GM06990 (cell line): ENCODE measurements around the gene STAC3.

Source experiments
- DNase-seq: peaks from one replicate; pipeline ENCODE4 v3.0.0-alpha.2; 2011; ENCODE audit not compliant: insufficient read length; ENCODE audit errors: extremely low read depth
- H3K27me3 ChIP-seq: replicated peaks from 2 replicates; pipeline ENCODE4 v1.6.0; 2011; ENCODE audit warnings: low read length; ENCODE audit not compliant: control insufficient read depth, insufficient read depth
- H3K36me3 ChIP-seq: 2 replicates; pipeline ENCODE4 v1.5.1; 2011; ENCODE audit warnings: low read length; ENCODE audit not compliant: control insufficient read depth, insufficient read depth
- H3K4me3 ChIP-seq: replicated peaks from 2 replicates; pipeline ENCODE4 v1.5.1; 2011; ENCODE audit warnings: low read depth, mild to moderate bottlenecking, control low read depth, low read length
- TF ChIP-seq, protein P1 (sequence below): IDR thresholded peaks from 2 replicates; pipeline ENCODE4 v1.5.1; 2011; ENCODE audit warnings: low read length, control low read depth, mild to moderate bottlenecking, inconsistent platforms; ENCODE audit not compliant: insufficient read depth, poor library complexity, severe bottlenecking

Gene STAC3

DNA sequence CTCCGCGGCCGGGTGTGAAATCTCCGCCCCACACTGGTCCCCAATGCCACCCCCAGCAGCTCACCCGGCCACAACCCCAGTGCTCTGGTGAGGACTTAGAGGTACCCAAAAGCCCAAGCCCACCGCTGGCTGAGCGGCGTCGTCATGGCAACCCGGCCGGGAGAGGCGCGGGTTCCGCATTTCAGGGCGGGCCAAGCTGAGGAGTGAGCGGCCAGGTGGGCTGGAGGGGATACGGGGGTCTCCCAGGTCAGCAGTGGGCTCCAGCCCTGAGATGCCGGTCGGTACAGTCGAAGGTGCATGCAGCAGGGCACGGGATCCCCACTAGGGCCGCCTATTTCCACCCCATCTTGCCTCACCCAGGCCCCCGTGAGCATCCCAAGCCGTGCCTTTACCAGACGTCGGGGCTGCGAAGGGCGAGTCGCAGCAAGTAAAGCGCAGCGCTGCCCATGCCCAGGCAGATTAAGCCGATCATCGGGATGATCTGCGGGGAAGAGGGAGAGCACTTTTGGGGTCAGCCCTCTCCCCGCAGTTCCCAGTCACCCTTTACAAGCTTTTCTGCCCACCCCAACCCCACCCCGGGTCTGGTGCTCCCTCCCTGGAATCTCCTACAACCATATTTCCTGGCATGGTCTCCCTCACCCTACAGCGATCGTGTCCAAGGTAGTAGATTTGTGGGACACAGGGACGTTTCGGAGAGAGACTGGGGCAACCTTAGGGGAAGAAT, 14.6 kb downstream of the STAC3 start:
- DNase-seq = peak; percentile 50
- peaks cover 28% of the 10 kb centered on the region for H3K36me3 ChIP-seq
- H3K27me3 ChIP-seq = peaks cover 3% of the 10 kb centered on the region; the same call in 1 of the 2 replicates
- TF ChIP-seq, protein P1, sequence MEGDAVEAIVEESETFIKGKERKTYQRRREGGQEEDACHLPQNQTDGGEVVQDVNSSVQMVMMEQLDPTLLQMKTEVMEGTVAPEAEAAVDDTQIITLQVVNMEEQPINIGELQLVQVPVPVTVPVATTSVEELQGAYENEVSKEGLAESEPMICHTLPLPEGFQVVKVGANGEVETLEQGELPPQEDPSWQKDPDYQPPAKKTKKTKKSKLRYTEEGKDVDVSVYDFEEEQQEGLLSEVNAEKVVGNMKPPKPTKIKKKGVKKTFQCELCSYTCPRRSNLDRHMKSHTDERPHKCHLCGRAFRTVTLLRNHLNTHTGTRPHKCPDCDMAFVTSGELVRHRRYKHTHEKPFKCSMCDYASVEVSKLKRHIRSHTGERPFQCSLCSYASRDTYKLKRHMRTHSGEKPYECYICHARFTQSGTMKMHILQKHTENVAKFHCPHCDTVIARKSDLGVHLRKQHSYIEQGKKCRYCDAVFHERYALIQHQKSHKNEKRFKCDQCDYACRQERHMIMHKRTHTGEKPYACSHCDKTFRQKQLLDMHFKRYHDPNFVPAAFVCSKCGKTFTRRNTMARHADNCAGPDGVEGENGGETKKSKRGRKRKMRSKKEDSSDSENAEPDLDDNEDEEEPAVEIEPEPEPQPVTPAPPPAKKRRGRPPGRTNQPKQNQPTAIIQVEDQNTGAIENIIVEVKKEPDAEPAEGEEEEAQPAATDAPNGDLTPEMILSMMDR = no peak
- H3K4me3 ChIP-seq = no peak overlapping the region

DNA sequence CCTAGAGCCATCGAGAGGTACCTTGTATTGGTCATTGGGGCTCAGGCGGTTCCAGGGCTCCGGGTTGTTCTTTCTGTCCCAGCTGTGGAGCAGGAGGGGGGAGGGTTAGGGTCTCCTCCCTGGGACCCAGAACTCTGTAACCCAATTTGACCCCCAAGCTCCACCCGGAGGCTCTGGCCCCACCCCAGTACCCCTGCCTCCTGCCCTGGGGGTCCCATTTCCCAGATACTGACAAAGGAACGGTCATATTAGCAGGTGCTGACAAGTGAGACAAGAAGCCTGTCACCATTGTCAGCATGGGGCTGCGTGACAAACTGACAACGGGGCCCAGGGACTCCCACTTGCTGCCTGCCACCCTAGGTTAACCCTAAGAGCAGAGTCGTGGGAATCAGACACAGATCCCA, 15.3 kb downstream of the STAC3 start:
- TF ChIP-seq, protein P1 = no peak
- DNase-seq = no peak
- Histone ChIP-seq H3K27me3 (no peaks in the 10 kb centered on the region; the same call in 1 of the 2 replicates), H3K36me3 (peaks cover 31% of the 10 kb centered on the region), H3K4me3 (no peak overlapping the region)

DNA sequence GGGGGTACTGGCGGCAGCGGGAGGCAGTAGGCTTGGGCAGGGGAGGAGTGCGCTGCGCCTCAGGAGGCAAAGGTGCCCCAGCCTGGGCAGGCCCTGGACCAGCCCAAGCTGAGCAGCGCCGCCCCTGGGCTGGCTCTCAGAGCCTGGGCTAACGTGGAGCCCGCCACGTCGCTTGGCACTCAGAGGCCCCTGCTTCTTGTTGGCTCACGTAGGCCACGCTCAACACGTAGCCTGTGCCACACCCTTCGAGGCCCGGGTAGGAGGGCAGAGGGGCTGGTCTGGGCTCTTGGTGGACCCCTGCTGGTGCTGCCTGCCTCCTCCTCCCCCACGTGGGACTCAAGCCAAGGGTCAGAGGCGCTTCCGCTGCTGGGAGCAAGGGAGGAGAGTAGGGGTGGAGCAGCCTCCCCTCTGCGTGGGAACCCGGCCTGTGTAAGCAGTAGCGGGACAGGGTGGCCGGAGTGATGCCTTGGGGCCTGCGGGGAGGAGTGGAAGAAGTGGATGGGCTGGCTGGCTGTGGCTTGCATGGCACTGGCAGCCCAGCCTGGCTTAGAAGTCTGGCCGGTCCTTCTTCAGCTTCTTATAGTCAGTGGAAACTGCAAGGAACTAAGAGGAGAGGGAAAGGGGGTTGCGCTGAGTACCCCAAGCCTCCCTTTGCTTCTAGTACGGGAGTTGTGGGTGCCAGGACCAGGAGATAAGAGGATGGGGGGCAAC, 15.8 kb downstream of the STAC3 start:
- DNase-seq = no peak
- Histone ChIP-seq H3K36me3 (peaks cover 31% of the 10 kb centered on the region), H3K27me3 (no peaks in the 10 kb centered on the region; the same call in 1 of the 2 replicates), H3K4me3 (no peak overlapping the region)
- TF ChIP-seq, protein P1 = no peak

DNA sequence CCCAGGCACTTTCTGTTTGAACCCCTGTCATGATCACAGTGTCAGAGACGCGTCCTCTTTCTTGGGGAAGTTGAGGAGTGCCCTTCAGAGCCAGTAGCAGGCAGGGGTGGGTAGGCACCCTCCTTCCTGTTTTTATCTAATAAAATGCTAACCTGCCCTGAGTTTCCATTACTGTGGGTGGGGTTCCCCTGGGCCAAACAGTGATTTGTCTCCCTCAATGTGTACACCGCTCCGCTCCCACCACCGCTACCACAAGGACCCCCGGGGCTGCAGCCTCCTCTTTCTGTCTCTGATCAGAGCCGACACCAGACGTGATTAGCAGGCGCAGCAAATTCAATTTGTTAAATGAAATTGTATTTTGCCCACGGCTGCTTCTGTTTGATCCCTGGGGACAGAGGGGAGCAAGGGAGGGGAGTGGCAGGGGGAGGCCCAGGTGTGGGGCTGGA, 16.4 kb downstream of the STAC3 start:
- TF ChIP-seq, protein P1 = no peak
- H3K36me3 ChIP-seq = peaks cover 31% of the 10 kb centered on the region
- no peak for DNase-seq
- H3K27me3 ChIP-seq = no peaks in the 10 kb centered on the region; the same call in 1 of the 2 replicates
- H3K4me3 ChIP-seq = no peak overlapping the region

DNA sequence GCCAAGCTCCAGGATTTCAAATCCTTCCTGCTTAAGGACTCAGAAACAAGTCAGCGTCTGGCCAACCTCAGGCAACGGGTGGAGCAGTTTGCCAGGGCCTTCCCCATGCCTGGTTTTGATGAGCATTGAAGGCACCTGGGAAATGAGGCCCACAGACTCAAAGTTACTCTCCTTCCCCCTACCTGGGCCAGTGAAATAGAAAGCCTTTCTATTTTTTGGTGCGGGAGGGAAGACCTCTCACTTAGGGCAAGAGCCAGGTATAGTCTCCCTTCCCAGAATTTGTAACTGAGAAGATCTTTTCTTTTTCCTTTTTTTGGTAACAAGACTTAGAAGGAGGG, 16.8 kb downstream of the STAC3 start:
- H3K4me3 ChIP-seq = no peak overlapping the region
- H3K36me3 ChIP-seq = peaks cover 31% of the 10 kb centered on the region
- DNase-seq = no peak
- no peaks in the 10 kb centered on the region; the same call in 1 of the 2 replicates for H3K27me3 ChIP-seq
- TF ChIP-seq, protein P1 = no peak
